Measurements from ENCODE around the gene LMO3.

LMO3 gene

DNA sequence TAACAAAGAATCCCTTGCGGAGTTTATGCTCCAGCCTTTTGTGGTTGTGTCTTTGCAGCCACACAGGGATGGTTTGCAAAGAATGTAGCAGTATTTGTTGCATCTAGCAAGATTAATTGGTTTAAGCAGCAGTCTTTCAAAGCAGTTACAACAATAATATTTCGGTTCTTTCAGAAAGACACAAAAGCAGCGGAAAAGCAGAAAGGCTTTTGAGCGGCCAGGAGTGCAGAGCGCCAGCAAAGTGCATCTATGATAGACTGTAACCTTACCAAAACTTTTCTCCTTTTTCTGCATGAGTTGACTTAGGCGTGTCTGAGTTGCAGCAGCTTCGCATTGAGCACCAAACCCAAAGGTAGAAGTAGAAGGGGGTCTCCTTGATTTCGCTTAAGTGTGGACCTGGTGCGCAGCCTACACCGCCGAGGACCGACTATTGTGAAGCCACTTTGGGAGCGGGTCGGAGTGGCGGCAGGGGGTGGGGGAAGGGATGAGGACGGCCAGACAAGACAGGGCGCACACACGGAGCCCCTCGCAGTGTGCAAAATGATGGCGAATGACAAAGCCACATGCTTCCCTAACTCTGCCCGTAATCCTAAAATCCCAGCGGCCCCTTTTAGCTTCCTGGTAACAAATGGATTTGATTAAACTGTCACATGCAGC is 1.2 kb downstream of the LMO3 start:
- Histone ChIP-seq H2BK15ac (replicated peaks; ENCODE audit: low read depth) (no peak overlapping the region), H3K36me3 (ENCODE audit: control insufficient read depth, insufficient read depth, low read length) (no peaks in the 10 kb centered on the region), H3K4me3 (ENCODE audit: low read length) (no peak overlapping the region), H3K79me1 (ENCODE audit: low read length) (no peaks in the 10 kb centered on the region), H3K4me1 (ENCODE audit: control insufficient read depth, low read depth, low read length) (peaks cover 9% of the 10 kb centered on the region), H3K4me2 (ENCODE audit: low read length) (peak overlapping the region; percentile 58), H4K5ac (ENCODE audit: low read length) (no peak overlapping the region), H3K27ac (ENCODE audit: low read depth, low read length) (no peak overlapping the region), H2BK5ac (ENCODE audit: low read length) (no peak overlapping the region), H3K4ac (ENCODE audit: low read depth, low read length) (no peak overlapping the region), H3K23ac (ENCODE audit: low read length) (no peak overlapping the region), H3K56ac (ENCODE audit: low read length) (no peak overlapping the region), H2AK5ac (ENCODE audit: low read length) (no peak overlapping the region), H3K9ac (ENCODE audit: low read length) (no peak overlapping the region), H3K27me3 (ENCODE audit: insufficient read depth, low read length, poor library complexity) (peaks cover 16% of the 10 kb centered on the region), H4K8ac (ENCODE audit: low read depth, low read length) (no peak overlapping the region), H3K79me2 (ENCODE audit: control insufficient read depth, insufficient read depth, low read length) (no peaks in the 10 kb centered on the region), H3K18ac (ENCODE audit: low read length) (no peak overlapping the region), H2BK120ac (ENCODE audit: low read depth, low read length) (no peak overlapping the region)
- no CpG with 5 or more reads among the region's 22 CpGs for WGBS (ENCODE audit: extremely low coverage, insufficient coverage, low lambda C conversion rate)
- peak; percentile 13 for DNase-seq

GRCh38 chr12:16603916-16604575 is 1.9 kb downstream of the LMO3 start:
- peak; percentile 70 for DNase-seq
- H3K27ac ChIP-seq (ENCODE audit: low read depth, low read length), result peak overlapping the region; percentile 20
- H2BK5ac ChIP-seq (ENCODE audit: low read length), result no peak overlapping the region
- H4K5ac ChIP-seq (ENCODE audit: low read length), result no peak overlapping the region
- no peak overlapping the region for H2AK5ac ChIP-seq (ENCODE audit: low read length)
- H4K8ac ChIP-seq (ENCODE audit: low read depth, low read length), result no peak overlapping the region
- no peak overlapping the region for H3K56ac ChIP-seq (ENCODE audit: low read length)
- no peak overlapping the region for H2BK15ac ChIP-seq (replicated peaks; ENCODE audit: low read depth)
- H3K18ac ChIP-seq (ENCODE audit: low read length), result no peak overlapping the region
- H3K36me3 ChIP-seq (ENCODE audit: control insufficient read depth, insufficient read depth, low read length), result no peaks in the 10 kb centered on the region
- no peaks in the 10 kb centered on the region for H3K79me1 ChIP-seq (ENCODE audit: low read length)
- no peak overlapping the region for H3K23ac ChIP-seq (ENCODE audit: low read length)
- H3K9ac ChIP-seq (ENCODE audit: low read length), result no peak overlapping the region
- no peak overlapping the region for H3K4me2 ChIP-seq (ENCODE audit: low read length)
- no peak overlapping the region for H2BK120ac ChIP-seq (ENCODE audit: low read depth, low read length)
- no CpG with 5 or more reads among the region's 3 CpGs for WGBS (ENCODE audit: extremely low coverage, insufficient coverage, low lambda C conversion rate)
- no peak overlapping the region for H3K4me3 ChIP-seq (ENCODE audit: low read length)
- peaks cover 8% of the 10 kb centered on the region for H3K4me1 ChIP-seq (ENCODE audit: control insufficient read depth, low read depth, low read length)
- H3K27me3 ChIP-seq (ENCODE audit: insufficient read depth, low read length, poor library complexity), result peaks cover 13% of the 10 kb centered on the region
- H3K79me2 ChIP-seq (ENCODE audit: control insufficient read depth, insufficient read depth, low read length), result no peaks in the 10 kb centered on the region
- no peak overlapping the region for H3K4ac ChIP-seq (ENCODE audit: low read depth, low read length)

DNA sequence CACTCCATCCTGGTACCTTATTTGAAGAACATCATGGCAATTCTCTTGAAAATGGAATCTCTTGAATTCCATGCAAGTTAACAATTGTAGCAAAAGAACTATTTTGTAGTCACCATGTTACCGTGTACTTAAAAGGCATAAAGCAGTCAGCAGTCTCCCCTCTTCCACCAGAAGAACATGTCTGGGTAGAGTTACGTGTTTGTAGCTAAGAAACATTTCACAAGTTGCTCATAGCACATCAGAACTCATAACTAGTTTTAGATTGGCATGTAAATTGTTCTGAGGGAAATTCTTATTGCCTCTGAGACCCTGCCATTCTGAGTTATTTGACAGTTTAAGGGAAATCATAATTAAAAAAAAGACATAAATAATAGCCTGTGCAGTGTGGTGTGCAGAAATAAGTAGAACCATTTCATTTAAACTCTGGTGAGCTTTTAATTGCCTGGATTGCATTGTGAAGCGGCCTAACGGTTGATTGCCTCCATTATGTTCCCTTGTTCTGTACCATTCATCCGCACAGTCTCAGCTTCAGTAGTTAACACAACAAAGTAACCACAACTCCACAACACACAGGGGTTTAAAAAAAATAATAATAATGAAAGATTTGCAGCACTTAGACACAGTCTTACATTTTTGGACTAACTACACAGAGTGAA is 2.6 kb downstream of the LMO3 start:
- Histone ChIP-seq H3K4me1 (ENCODE audit: control insufficient read depth, low read depth, low read length) (peaks cover 7% of the 10 kb centered on the region), H3K79me1 (ENCODE audit: low read length) (no peaks in the 10 kb centered on the region), H3K27ac (ENCODE audit: low read depth, low read length) (peak overlapping the region; percentile 20), H3K36me3 (ENCODE audit: control insufficient read depth, insufficient read depth, low read length) (no peaks in the 10 kb centered on the region), H4K8ac (ENCODE audit: low read depth, low read length) (no peak overlapping the region), H3K23ac (ENCODE audit: low read length) (no peak overlapping the region), H2BK15ac (replicated peaks; ENCODE audit: low read depth) (no peak overlapping the region), H3K27me3 (ENCODE audit: insufficient read depth, low read length, poor library complexity) (peaks cover 11% of the 10 kb centered on the region), H3K79me2 (ENCODE audit: control insufficient read depth, insufficient read depth, low read length) (no peaks in the 10 kb centered on the region), H3K4ac (ENCODE audit: low read depth, low read length) (no peak overlapping the region), H3K18ac (ENCODE audit: low read length) (no peak overlapping the region), H3K56ac (ENCODE audit: low read length) (no peak overlapping the region), H3K4me2 (ENCODE audit: low read length) (no peak overlapping the region), H3K4me3 (ENCODE audit: low read length) (no peak overlapping the region), H3K9ac (ENCODE audit: low read length) (no peak overlapping the region), H2BK120ac (ENCODE audit: low read depth, low read length) (no peak overlapping the region), H2BK5ac (ENCODE audit: low read length) (no peak overlapping the region), H4K5ac (ENCODE audit: low read length) (no peak overlapping the region), H2AK5ac (ENCODE audit: low read length) (no peak overlapping the region)
- no CpG with 5 or more reads among the region's 5 CpGs for WGBS (ENCODE audit: extremely low coverage, insufficient coverage, low lambda C conversion rate)
- DNase-seq, result no peak

DNA sequence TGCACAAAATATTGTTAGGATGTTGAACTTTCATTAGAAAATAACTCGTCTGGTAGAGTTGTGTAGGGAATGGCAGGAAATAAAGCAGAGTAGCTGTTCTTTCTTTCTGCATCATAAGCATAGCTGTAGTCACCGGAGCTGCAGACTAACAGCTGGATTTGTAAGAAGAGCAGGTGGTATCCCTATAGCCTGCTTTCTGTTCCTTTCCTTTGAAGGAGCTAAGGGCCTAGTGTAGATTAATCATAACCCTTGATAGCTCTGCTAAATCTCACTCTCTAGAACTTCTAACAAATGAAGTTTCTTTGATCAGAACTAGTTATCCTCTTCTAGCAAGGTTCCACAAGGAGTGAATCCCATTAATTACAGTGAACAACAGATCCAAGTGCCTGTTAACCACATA is 3.5 kb downstream of the LMO3 start:
- Histone ChIP-seq H3K18ac (ENCODE audit: low read length) (no peak overlapping the region), H3K9ac (ENCODE audit: low read length) (no peak overlapping the region), H2AK5ac (ENCODE audit: low read length) (no peak overlapping the region), H2BK120ac (ENCODE audit: low read depth, low read length) (no peak overlapping the region), H3K4me2 (ENCODE audit: low read length) (no peak overlapping the region), H3K79me2 (ENCODE audit: control insufficient read depth, insufficient read depth, low read length) (no peaks in the 10 kb centered on the region), H3K27ac (ENCODE audit: low read depth, low read length) (no peak overlapping the region), H3K23ac (ENCODE audit: low read length) (no peak overlapping the region), H3K27me3 (ENCODE audit: insufficient read depth, low read length, poor library complexity) (peaks cover 11% of the 10 kb centered on the region), H3K79me1 (ENCODE audit: low read length) (no peaks in the 10 kb centered on the region), H4K8ac (ENCODE audit: low read depth, low read length) (no peak overlapping the region), H3K4me3 (ENCODE audit: low read length) (no peak overlapping the region), H3K4me1 (ENCODE audit: control insufficient read depth, low read depth, low read length) (peaks cover 7% of the 10 kb centered on the region), H3K36me3 (ENCODE audit: control insufficient read depth, insufficient read depth, low read length) (no peaks in the 10 kb centered on the region), H4K5ac (ENCODE audit: low read length) (no peak overlapping the region), H3K4ac (ENCODE audit: low read depth, low read length) (no peak overlapping the region), H3K56ac (ENCODE audit: low read length) (no peak overlapping the region), H2BK5ac (ENCODE audit: low read length) (no peak overlapping the region), H2BK15ac (replicated peaks; ENCODE audit: low read depth) (no peak overlapping the region)
- WGBS (ENCODE audit: extremely low coverage, insufficient coverage, low lambda C conversion rate), result no CpG with 5 or more reads among the region's 2 CpGs
- no peak for DNase-seq

DNA sequence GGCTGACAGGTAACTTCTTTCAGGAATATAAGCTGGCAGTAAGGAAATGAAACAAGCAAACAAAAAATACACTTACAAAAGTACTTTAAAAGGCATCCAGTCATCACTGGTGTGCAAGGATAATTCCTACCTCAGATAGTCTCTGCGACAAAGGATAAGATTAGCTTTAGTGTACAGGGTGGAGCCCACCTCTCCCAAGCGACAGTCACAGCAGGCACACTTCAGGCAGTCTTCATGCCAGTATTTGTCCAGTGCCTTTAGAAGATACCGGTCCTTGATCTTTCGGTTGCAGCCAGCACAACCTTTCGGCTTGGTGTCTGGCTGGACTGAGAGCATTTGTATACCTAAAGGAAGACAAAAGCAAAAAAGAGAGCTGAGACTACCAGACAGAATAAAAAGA is 5.4 kb downstream of the LMO3 start:
- H3K36me3 ChIP-seq (ENCODE audit: control insufficient read depth, insufficient read depth, low read length), result no peaks in the 10 kb centered on the region
- H3K4me2 ChIP-seq (ENCODE audit: low read length), result no peak overlapping the region
- H4K8ac ChIP-seq (ENCODE audit: low read depth, low read length), result no peak overlapping the region
- H4K5ac ChIP-seq (ENCODE audit: low read length), result no peak overlapping the region
- no peak overlapping the region for H3K27ac ChIP-seq (ENCODE audit: low read depth, low read length)
- H2AK5ac ChIP-seq (ENCODE audit: low read length), result no peak overlapping the region
- no peak overlapping the region for H2BK120ac ChIP-seq (ENCODE audit: low read depth, low read length)
- no peak overlapping the region for H3K23ac ChIP-seq (ENCODE audit: low read length)
- H2BK5ac ChIP-seq (ENCODE audit: low read length), result no peak overlapping the region
- WGBS (ENCODE audit: extremely low coverage, insufficient coverage, low lambda C conversion rate), result no CpG with 5 or more reads among the region's 5 CpGs
- H3K27me3 ChIP-seq (ENCODE audit: insufficient read depth, low read length, poor library complexity), result peaks cover 8% of the 10 kb centered on the region
- H2BK15ac ChIP-seq (replicated peaks; ENCODE audit: low read depth), result no peak overlapping the region
- no peak overlapping the region for H3K4ac ChIP-seq (ENCODE audit: low read depth, low read length)
- DNase-seq, result no peak
- H3K9ac ChIP-seq (ENCODE audit: low read length), result no peak overlapping the region
- H3K4me3 ChIP-seq (ENCODE audit: low read length), result no peak overlapping the region
- H3K4me1 ChIP-seq (ENCODE audit: control insufficient read depth, low read depth, low read length), result peaks cover 4% of the 10 kb centered on the region
- no peaks in the 10 kb centered on the region for H3K79me1 ChIP-seq (ENCODE audit: low read length)
- H3K18ac ChIP-seq (ENCODE audit: low read length), result no peak overlapping the region
- no peak overlapping the region for H3K56ac ChIP-seq (ENCODE audit: low read length)
- H3K79me2 ChIP-seq (ENCODE audit: control insufficient read depth, insufficient read depth, low read length), result no peaks in the 10 kb centered on the region
